ENCODE results near the gene ADCYAP1R1. TPM values are rescaled to one million over a fixed set of nuclear protein-coding genes. Genes with fewer than 3 reads are reported as not detected.

Gene ADCYAP1R1
- total RNA-seq, 1 donor from 2014 or later, result not detected

- TF ChIP-seq, protein P1, sequence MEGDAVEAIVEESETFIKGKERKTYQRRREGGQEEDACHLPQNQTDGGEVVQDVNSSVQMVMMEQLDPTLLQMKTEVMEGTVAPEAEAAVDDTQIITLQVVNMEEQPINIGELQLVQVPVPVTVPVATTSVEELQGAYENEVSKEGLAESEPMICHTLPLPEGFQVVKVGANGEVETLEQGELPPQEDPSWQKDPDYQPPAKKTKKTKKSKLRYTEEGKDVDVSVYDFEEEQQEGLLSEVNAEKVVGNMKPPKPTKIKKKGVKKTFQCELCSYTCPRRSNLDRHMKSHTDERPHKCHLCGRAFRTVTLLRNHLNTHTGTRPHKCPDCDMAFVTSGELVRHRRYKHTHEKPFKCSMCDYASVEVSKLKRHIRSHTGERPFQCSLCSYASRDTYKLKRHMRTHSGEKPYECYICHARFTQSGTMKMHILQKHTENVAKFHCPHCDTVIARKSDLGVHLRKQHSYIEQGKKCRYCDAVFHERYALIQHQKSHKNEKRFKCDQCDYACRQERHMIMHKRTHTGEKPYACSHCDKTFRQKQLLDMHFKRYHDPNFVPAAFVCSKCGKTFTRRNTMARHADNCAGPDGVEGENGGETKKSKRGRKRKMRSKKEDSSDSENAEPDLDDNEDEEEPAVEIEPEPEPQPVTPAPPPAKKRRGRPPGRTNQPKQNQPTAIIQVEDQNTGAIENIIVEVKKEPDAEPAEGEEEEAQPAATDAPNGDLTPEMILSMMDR (IDR thresholded peaks at IDR 0.05; ENCODE audit: unreplicated experiment), result no peak
These were observed 32.1 kb downstream of the ADCYAP1R1 start for GRCh38 chr7:31084226-31084625.

DNA sequence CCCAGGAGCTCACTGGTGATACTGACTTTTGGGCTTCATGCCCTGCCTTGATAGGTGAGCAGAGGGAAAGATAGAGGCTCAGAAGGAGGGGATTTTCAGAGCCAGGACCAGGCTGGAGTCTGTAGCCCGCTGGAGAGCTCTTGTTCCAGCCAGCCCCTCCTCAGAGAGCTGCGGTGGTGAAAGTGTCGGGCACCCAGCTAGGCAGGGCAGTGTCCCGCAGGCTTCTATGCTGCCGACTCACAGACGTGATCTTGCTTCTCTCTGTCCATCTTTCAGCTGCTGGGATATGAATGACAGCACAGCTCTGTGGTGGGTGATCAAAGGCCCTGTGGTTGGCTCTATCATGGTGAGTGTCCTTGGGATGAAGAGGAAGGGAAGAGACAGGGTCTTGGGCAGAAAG, 35.2 kb downstream of the ADCYAP1R1 start:
- no peak overlapping the region for H3K4me3 Mint-ChIP-seq (ENCODE audit: low read depth)
- peaks cover 29% of the 10 kb centered on the region for H3K27me3 Mint-ChIP-seq
- no peaks in the 10 kb centered on the region for H3K4me1 Mint-ChIP-seq (ENCODE audit: low read depth)
- TF ChIP-seq, protein P1 (IDR thresholded peaks at IDR 0.05; ENCODE audit: unreplicated experiment), result no peak
- no peaks in the 10 kb centered on the region for H3K36me3 Mint-ChIP-seq (ENCODE audit: insufficient read depth)
- no peak for DNase-seq (ENCODE audit: low spot score, unreplicated experiment)
- no peak overlapping the region for H3K27ac Mint-ChIP-seq
- no peaks in the 10 kb centered on the region for H3K9me3 Mint-ChIP-seq (ENCODE audit: low read depth)

More at GRCh38 chr7:31084226-31084625, 32.1 kb downstream of the ADCYAP1R1 start:
- no peak for DNase-seq (ENCODE audit: low spot score, unreplicated experiment)
- Mint-ChIP-seq H3K36me3 (ENCODE audit: insufficient read depth) (no peaks in the 10 kb centered on the region), H3K4me3 (ENCODE audit: low read depth) (no peak overlapping the region), H3K4me1 (ENCODE audit: low read depth) (peaks cover 5% of the 10 kb centered on the region), H3K27ac (no peak overlapping the region), H3K9me3 (ENCODE audit: low read depth) (no peaks in the 10 kb centered on the region), H3K27me3 (peaks cover 49% of the 10 kb centered on the region)

DNA sequence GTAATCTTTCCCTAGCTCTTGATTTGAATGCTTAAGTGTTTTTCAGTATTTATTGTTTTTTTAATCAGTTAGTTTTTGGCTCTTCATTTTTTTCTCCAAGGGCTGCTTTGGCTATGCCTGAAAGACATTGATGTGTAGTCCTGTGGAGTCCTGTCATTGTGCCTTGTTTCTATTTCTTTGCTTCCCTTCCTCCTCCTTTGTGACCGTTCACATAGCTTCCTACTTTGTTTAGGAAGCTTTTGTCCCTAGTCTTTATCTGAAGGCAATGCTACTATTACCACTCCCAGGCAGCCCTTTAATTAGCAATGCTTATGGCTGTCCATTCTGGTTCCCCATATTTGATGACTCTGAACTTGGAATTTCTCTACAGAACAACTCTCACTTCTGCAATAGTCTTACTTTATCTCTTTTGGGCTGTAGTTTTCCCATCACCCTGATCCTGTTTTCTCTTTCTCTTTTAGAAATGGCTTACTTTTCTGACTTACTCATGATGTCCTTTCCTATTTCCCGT, 39.9 kb downstream of the ADCYAP1R1 start:
- Mint-ChIP-seq H3K9me3 (ENCODE audit: low read depth) (no peaks in the 10 kb centered on the region), H3K36me3 (ENCODE audit: insufficient read depth) (no peaks in the 10 kb centered on the region), H3K27me3 (peaks cover 20% of the 10 kb centered on the region), H3K4me1 (ENCODE audit: low read depth) (no peaks in the 10 kb centered on the region), H3K4me3 (ENCODE audit: low read depth) (no peak overlapping the region), H3K27ac (no peak overlapping the region)
- DNase-seq (ENCODE audit: low spot score, unreplicated experiment), result no peak
- TF ChIP-seq, protein P1 (IDR thresholded peaks at IDR 0.05; ENCODE audit: unreplicated experiment), result no peak

- Mint-ChIP-seq H3K36me3 (ENCODE audit: insufficient read depth) (no peaks in the 10 kb centered on the region), H3K4me3 (ENCODE audit: low read depth) (no peak overlapping the region), H3K27me3 (peaks cover 22% of the 10 kb centered on the region), H3K27ac (no peak overlapping the region), H3K4me1 (ENCODE audit: low read depth) (no peaks in the 10 kb centered on the region), H3K9me3 (ENCODE audit: low read depth) (no peaks in the 10 kb centered on the region)
- DNase-seq (ENCODE audit: low spot score, unreplicated experiment), result no peak
- TF ChIP-seq, protein P1 (IDR thresholded peaks at IDR 0.05; ENCODE audit: unreplicated experiment), result no peak
These were observed 40.5 kb downstream of the ADCYAP1R1 start for GRCh38 chr7:31092606-31093005.

GRCh38 chr7:31093282-31093681, 41.2 kb downstream of the ADCYAP1R1 start:
- DNase-seq (ENCODE audit: low spot score, unreplicated experiment), result no peak
- TF ChIP-seq, protein P1 (IDR thresholded peaks at IDR 0.05; ENCODE audit: unreplicated experiment), result no peak
- H3K27me3 Mint-ChIP-seq, result peaks cover 21% of the 10 kb centered on the region
- no peaks in the 10 kb centered on the region for H3K36me3 Mint-ChIP-seq (ENCODE audit: insufficient read depth)
- no peak overlapping the region for H3K27ac Mint-ChIP-seq
- no peak overlapping the region for H3K4me3 Mint-ChIP-seq (ENCODE audit: low read depth)
- H3K9me3 Mint-ChIP-seq (ENCODE audit: low read depth), result no peaks in the 10 kb centered on the region
- no peaks in the 10 kb centered on the region for H3K4me1 Mint-ChIP-seq (ENCODE audit: low read depth)
